Measurements from ENCODE around the gene CNR2.

DNA sequence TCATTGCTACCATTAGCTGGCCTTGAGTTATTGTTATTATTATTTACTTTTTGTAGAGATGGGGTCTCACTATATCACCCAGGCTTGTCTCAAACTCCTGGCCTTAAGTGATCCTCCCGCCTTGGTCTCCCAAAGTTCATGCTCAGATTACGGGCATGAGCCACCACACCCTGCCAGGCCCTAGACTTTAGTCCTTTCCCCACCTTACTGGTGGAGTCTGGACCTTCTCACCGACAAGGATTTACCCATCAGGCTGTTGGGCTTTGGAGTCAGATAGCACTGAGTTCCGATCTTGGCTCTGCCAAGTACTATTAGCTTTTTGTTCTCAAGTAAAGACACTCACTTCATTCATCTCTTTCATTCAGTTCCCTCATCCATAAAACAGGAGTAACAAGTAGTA is 17.2 kb downstream of the CNR2 start:
- TF ChIP-seq, protein P1, sequence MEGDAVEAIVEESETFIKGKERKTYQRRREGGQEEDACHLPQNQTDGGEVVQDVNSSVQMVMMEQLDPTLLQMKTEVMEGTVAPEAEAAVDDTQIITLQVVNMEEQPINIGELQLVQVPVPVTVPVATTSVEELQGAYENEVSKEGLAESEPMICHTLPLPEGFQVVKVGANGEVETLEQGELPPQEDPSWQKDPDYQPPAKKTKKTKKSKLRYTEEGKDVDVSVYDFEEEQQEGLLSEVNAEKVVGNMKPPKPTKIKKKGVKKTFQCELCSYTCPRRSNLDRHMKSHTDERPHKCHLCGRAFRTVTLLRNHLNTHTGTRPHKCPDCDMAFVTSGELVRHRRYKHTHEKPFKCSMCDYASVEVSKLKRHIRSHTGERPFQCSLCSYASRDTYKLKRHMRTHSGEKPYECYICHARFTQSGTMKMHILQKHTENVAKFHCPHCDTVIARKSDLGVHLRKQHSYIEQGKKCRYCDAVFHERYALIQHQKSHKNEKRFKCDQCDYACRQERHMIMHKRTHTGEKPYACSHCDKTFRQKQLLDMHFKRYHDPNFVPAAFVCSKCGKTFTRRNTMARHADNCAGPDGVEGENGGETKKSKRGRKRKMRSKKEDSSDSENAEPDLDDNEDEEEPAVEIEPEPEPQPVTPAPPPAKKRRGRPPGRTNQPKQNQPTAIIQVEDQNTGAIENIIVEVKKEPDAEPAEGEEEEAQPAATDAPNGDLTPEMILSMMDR (IDR thresholded peaks at IDR 0.05): no peak
- TF ChIP-seq POLR2A (IDR thresholded peaks at IDR 0.05): no peak

Measured in body of pancreas (tissue), 4 donors.